A172 (cell line): ENCODE data around the gene EFCAB10. TPM values are rescaled to one million over a fixed set of nuclear protein-coding genes. Genes with fewer than 3 reads are reported as not detected.
"Not testable (repeated sequence)": the region's sequence is repeated elsewhere in the genome, so short reads cannot be mapped to it uniquely, and the experiment has no call there.

ENCODE experiments used
- DNase-seq: peaks from one replicate; pipeline ENCODE4 v3.0.0-alpha.2; 2015; ENCODE audit warnings: low spot score
- total RNA-seq: library from RNA; depleted of rRNA; stranded (reverse); fragments of >200 nt; shearing (Covaris generic); gene quantifications from 2 replicates; pipeline ENCODE4 v1.2.3, GENCODE V29; 2014; rRNA removed

The EFCAB10 gene
- total RNA-seq, 1 experiment from 2014 or later = not detected

GRCh38 chr7:105531792-105532671, 49.3 kb downstream of the EFCAB10 start, which contains the start of gene RINT1:
RINT1 (plus strand) TSS chr7:105532201; CDS start chr7:105532316, 115 bp downstream.
- DNase-seq = peak; percentile 89

- DNase-seq = no peak
These were observed 50.7 kb downstream of the EFCAB10 start for GRCh38 chr7:105530546-105530945.

GRCh38 chr7:105530126-105530525, 51.2 kb downstream of the EFCAB10 start:
- no peak for DNase-seq

- DNase-seq = not testable (repeated sequence)
These were observed 53.6 kb downstream of the EFCAB10 start for GRCh38 chr7:105527737-105528136.

GRCh38 chr7:105524840-105525239, 56.5 kb downstream of the EFCAB10 start:
- DNase-seq = no peak

- DNase-seq = not testable (repeated sequence)
These were observed 56.9 kb downstream of the EFCAB10 start for GRCh38 chr7:105524423-105524822.

- DNase-seq = peak; percentile 77
These were observed 59.4 kb downstream of the EFCAB10 start, which contains the start of gene PUS7 for GRCh38 chr7:105521717-105522463. PUS7 (minus strand) TSS chr7:105522271; CDS start chr7:105508512, 13,759 bp downstream.

GRCh38 chr7:105521027-105521716, 60.1 kb downstream of the EFCAB10 start:
- peak; percentile 50 for DNase-seq

- not testable (repeated sequence) for DNase-seq
These were observed 60.7 kb downstream of the EFCAB10 start for GRCh38 chr7:105520620-105521019.

- DNase-seq = no peak
These were observed 61.9 kb downstream of the EFCAB10 start for GRCh38 chr7:105519353-105519752.

GRCh38 chr7:105515610-105516009, 65.7 kb downstream of the EFCAB10 start:
- DNase-seq = not testable (repeated sequence)

Other genes with a start within 250 kb of the EFCAB10 start
- gene SRPK2, start 192.6 kb downstream of the EFCAB10 start, total RNA-seq = 64.5 and 65.4 TPM in 2 replicates
- 27.8 and 29.5 TPM in 2 replicates for gene PUS7, start 59.2 kb downstream of the EFCAB10 start, total RNA-seq
- gene RINT1, start 49.3 kb downstream of the EFCAB10 start, total RNA-seq = 17.6 and 24.7 TPM in 2 replicates